ENCODE results near the gene SLC25A27.

DNA sequence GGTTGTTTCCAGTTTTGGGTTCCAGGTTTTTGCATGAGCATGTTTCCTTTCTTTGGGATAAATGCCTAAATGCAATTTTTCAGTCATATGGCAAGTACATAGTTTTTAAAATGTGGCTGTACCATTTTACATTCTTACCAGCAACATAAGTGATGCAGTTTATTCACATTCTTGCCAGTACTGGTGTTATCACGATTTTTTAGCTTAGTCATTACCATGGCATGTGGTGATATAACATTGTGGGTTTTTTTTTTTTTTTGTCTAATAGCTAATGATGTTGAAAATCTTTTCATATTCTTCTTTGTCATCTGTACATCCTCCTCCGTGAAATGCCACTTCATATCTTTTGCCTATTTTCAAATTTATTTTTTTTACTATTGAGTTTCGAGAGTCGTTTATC, 32.0 kb downstream of the SLC25A27 start:
- no peak for TF ChIP-seq POLR2AphosphoS5 (IDR thresholded peaks at IDR 0.05)
- TF ChIP-seq, protein P1, sequence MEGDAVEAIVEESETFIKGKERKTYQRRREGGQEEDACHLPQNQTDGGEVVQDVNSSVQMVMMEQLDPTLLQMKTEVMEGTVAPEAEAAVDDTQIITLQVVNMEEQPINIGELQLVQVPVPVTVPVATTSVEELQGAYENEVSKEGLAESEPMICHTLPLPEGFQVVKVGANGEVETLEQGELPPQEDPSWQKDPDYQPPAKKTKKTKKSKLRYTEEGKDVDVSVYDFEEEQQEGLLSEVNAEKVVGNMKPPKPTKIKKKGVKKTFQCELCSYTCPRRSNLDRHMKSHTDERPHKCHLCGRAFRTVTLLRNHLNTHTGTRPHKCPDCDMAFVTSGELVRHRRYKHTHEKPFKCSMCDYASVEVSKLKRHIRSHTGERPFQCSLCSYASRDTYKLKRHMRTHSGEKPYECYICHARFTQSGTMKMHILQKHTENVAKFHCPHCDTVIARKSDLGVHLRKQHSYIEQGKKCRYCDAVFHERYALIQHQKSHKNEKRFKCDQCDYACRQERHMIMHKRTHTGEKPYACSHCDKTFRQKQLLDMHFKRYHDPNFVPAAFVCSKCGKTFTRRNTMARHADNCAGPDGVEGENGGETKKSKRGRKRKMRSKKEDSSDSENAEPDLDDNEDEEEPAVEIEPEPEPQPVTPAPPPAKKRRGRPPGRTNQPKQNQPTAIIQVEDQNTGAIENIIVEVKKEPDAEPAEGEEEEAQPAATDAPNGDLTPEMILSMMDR (IDR thresholded peaks at IDR 0.05), result no peak
- TF ChIP-seq POLR2A (IDR thresholded peaks at IDR 0.05), result no peak
- no peak for TF ChIP-seq EP300 (IDR thresholded peaks at IDR 0.05)
